Ishikawa (cell line): ENCODE results near the gene SLC28A1.

ENCODE experiments used
- CEBPB ChIP-seq: IDR thresholded peaks from 2 replicates; pipeline ENCODE4 v1.6.1; 2012
- CREB1 ChIP-seq: IDR thresholded peaks from 2 replicates; pipeline ENCODE4 v1.6.1; 2012; ENCODE audit warnings: low read depth
- EGR1 ChIP-seq: IDR thresholded peaks from 2 replicates; pipeline ENCODE4 v1.6.1; 2012
- EP300 ChIP-seq: IDR thresholded peaks from 2 replicates; pipeline ENCODE4 v1.6.1; 2012; ENCODE audit warnings: borderline replicate concordance
- FOXM1 ChIP-seq: IDR thresholded peaks from 2 replicates; pipeline ENCODE4 v1.6.1; 2012; ENCODE audit warnings: low read depth, borderline replicate concordance
- MAX ChIP-seq: IDR thresholded peaks from 2 replicates; pipeline ENCODE4 v1.6.1; 2012
- NFIC ChIP-seq: IDR thresholded peaks from 2 replicates; pipeline ENCODE4 v1.6.1; 2012
- RAD21 ChIP-seq: IDR thresholded peaks from 2 replicates; pipeline ENCODE4 v1.6.1; 2012; ENCODE audit warnings: low read depth
- TAF1 ChIP-seq: IDR thresholded peaks from 2 replicates; pipeline ENCODE4 v1.6.1; 2012; ENCODE audit warnings: low read depth, mild to moderate bottlenecking
- TCF12 ChIP-seq: IDR thresholded peaks from 2 replicates; pipeline ENCODE4 v1.6.1; 2012; ENCODE audit warnings: low read depth
- TEAD4 ChIP-seq: IDR thresholded peaks from 2 replicates; pipeline ENCODE4 v1.6.1; 2012
- YY1 ChIP-seq: IDR thresholded peaks from 2 replicates; pipeline ENCODE4 v1.6.1; 2012; ENCODE audit warnings: low read depth
- ZBTB7A ChIP-seq: IDR thresholded peaks from 2 replicates; pipeline ENCODE4 v1.6.1; 2012; ENCODE audit warnings: low read depth
- TF ChIP-seq, protein P1 (sequence below): IDR thresholded peaks from 2 replicates; pipeline ENCODE4 v1.6.1; 2012; ENCODE audit warnings: low read depth, mild to moderate bottlenecking
- TF ChIP-seq, protein P2 (sequence below): IDR thresholded peaks from 2 replicates; pipeline ENCODE4 v1.6.1; 2012

Gene SLC28A1

DNA sequence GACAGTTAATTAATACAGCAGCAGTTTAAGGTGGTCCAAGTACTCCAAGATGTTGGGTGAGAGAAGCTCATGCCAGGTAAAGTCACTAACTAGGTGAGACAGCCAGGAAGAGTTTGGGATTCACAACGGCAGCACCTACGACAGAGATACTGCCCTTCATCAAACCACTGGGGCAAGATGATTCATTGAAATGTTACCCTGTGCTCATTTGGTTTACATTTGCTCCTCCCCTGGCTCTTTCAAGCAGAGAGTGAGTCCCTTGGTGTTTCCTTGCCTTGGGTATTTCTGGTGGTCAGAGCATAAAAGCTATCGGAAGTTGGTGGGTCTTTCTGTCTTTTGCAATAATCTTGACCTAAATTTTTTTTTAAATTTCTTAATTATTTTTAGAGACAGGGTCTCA lies 77.2 kb downstream of the SLC28A1 start:
- TF ChIP-seq TAF1, result no peak
- no peak for TF ChIP-seq EP300
- TF ChIP-seq CREB1, result no peak
- no peak for TF ChIP-seq NFIC
- TF ChIP-seq RAD21, result no peak
- TF ChIP-seq TEAD4, result no peak
- no peak for TF ChIP-seq YY1

DNA sequence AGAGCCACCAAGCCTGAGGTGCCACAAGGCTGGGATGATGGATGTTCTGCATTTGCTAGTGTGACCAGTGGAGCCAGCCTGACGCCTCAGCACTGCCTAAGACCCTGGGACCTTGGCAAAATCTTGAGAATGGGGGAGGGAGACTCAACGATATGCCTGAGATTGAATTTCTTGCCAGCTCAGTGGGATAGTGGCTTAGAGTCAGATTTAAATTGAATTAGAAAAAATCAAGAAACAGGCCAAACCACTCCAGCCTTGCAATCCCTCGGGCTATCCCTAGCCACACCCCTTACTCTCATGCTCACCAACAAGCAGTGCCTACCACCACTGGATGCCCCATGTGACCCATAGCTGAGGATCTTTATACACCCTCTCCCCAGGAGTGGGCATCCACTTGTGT lies 78.5 kb downstream of the SLC28A1 start:
- no peak for TF ChIP-seq TCF12
- no peak for TF ChIP-seq FOXM1
- TF ChIP-seq, protein P1, sequence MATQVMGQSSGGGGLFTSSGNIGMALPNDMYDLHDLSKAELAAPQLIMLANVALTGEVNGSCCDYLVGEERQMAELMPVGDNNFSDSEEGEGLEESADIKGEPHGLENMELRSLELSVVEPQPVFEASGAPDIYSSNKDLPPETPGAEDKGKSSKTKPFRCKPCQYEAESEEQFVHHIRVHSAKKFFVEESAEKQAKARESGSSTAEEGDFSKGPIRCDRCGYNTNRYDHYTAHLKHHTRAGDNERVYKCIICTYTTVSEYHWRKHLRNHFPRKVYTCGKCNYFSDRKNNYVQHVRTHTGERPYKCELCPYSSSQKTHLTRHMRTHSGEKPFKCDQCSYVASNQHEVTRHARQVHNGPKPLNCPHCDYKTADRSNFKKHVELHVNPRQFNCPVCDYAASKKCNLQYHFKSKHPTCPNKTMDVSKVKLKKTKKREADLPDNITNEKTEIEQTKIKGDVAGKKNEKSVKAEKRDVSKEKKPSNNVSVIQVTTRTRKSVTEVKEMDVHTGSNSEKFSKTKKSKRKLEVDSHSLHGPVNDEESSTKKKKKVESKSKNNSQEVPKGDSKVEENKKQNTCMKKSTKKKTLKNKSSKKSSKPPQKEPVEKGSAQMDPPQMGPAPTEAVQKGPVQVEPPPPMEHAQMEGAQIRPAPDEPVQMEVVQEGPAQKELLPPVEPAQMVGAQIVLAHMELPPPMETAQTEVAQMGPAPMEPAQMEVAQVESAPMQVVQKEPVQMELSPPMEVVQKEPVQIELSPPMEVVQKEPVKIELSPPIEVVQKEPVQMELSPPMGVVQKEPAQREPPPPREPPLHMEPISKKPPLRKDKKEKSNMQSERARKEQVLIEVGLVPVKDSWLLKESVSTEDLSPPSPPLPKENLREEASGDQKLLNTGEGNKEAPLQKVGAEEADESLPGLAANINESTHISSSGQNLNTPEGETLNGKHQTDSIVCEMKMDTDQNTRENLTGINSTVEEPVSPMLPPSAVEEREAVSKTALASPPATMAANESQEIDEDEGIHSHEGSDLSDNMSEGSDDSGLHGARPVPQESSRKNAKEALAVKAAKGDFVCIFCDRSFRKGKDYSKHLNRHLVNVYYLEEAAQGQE, result no peak
- TF ChIP-seq, protein P2, sequence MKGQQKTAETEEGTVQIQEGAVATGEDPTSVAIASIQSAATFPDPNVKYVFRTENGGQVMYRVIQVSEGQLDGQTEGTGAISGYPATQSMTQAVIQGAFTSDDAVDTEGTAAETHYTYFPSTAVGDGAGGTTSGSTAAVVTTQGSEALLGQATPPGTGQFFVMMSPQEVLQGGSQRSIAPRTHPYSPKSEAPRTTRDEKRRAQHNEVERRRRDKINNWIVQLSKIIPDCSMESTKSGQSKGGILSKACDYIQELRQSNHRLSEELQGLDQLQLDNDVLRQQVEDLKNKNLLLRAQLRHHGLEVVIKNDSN, result peak; percentile 68

DNA sequence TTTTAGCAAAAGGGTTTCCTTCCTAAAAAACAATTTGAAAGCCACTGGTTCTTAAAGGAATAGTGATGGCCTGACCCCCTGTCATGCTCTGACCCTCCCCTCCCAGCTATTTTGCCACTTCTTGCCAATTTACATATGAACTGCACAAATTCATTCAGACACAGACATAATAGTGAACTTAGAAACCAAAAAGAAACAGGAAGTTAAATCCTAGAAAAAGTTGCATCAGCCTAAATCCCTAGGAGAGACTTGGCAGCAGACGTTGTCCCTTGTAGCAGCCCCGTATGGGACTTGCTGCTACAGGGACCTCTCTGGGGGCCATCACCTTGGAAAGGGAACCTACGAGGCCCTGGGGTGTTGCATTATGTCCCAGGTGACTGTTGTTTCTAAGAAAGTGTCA lies 82.9 kb downstream of the SLC28A1 start:
- no peak for TF ChIP-seq NFIC
- TF ChIP-seq CREB1, result no peak
- TF ChIP-seq CEBPB, result no peak
- no peak for TF ChIP-seq TCF12
- no peak for TF ChIP-seq RAD21
- TF ChIP-seq, protein P1, result no peak
- TF ChIP-seq, protein P2, result no peak
- TF ChIP-seq MAX, result no peak
- no peak for TF ChIP-seq TAF1
- TF ChIP-seq EGR1, result no peak
- no peak for TF ChIP-seq YY1
- TF ChIP-seq EP300, result no peak
- TF ChIP-seq ZBTB7A, result no peak
- TF ChIP-seq TEAD4, result no peak
- TF ChIP-seq FOXM1, result no peak

DNA sequence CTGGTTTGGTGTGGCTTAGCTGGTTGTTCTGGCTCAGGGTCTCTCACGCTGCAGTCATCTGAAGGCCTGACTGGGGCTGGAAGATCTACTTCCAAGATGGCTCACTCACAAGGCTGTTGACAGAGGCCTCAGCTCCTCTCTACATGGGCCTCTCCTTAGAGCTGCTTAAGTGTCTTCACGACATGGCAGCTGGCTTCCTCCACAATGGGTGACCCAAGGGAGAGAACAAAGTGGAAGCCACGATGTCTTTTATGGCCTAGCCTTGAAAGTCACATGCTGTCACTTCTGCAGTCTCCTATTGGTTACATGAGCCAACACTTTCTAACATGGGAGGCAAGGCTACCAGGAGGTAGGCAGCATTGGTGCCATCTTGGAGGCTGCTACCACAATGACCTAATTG lies 83.8 kb downstream of the SLC28A1 start:
- TF ChIP-seq TAF1, result no peak
- TF ChIP-seq ZBTB7A, result no peak
- TF ChIP-seq YY1, result no peak

GRCh38 chr15:84969257-84969656 lies 84.8 kb downstream of the SLC28A1 start:
- TF ChIP-seq FOXM1, result no peak

- TF ChIP-seq CREB1 (no peak), FOXM1 (no peak)
Observed at GRCh38 chr15:84970843-84971242, 86.4 kb downstream of the SLC28A1 start.

GRCh38 chr15:84973492-84974460 lies 89.3 kb downstream of the SLC28A1 start:
- TF ChIP-seq CEBPB (no peak), TCF12 (no peak)
- TF ChIP-seq, protein P1, result no peak
